ENCODE results near the gene TMEM61.

DNA sequence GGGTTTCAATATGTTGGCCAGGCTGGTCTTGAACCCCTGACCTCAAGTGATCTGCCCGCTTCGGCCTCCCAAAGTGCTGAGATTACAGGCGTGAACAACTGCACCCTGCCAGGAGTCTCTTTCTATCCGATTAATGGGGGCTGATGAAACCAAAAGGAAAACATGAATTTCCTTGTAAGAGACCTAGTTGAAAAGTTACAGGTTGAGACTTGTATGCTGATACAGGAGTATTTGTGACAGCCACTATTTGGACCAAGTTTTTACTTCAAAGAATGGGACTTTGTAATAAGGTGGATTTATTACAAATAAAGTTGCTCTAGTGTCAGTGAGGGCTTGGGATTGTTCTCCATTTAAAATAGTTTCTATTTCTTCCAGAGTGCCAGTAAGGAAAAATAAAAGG, 43.6 kb upstream of the TMEM61 start:
- TF ChIP-seq CTCF (conservative IDR thresholded peaks at IDR 0.05 in 1 of 2, IDR thresholded peaks at IDR 0.05 in 1 of 2; ENCODE audit: low read depth in 1 of 2, low read length in 2 of 2) (no peak), EZH2 (IDR thresholded peaks at IDR 0.05; ENCODE audit: low read length, missing control alignments) (no peak)
